B cell (primary cell): ENCODE data around the gene NFIB. TPM values are rescaled to one million over a fixed set of nuclear protein-coding genes. Genes with fewer than 3 reads are reported as not detected.

Source experiments
- ATAC-seq: fragments of 200-7000 bp; cut with Tn5 transposase; one replicate; pipeline ENCODE4 v1.10.0; 2021; ENCODE audit warnings: low read depth, mild to moderate bottlenecking, moderate number of reproducible peaks, moderate library complexity
- CTCF ChIA-PET: fragments of 350-600 bp; sonication (Branson Sonifier 250); formaldehyde crosslinking; loops from one replicate; lab custom pipeline; 2021; ENCODE audit warnings: antibody characterized with exemption, inconsistent platforms; lab: Charles Lee
- POLR2A ChIA-PET: fragments of 350-600 bp; sonication (Branson Sonifier 250); formaldehyde crosslinking; loops from one replicate; lab custom pipeline; 2021; ENCODE audit warnings: antibody characterized with exemption; lab: Charles Lee
- DNase-seq: peaks from one replicate; pipeline ENCODE4 v3.0.0; 2013
- H2AFZ ChIP-seq: 2 replicates; pipeline ENCODE4 v1.6.1; 2012; ENCODE audit warnings: mild to moderate bottlenecking, low read depth, low read length; ENCODE audit not compliant: insufficient read depth, poor library complexity, severe bottlenecking
- H3K27ac ChIP-seq, 2 donors: 1 replicate in 1 of 2; 2 replicates in 1 of 2; pipeline ENCODE4 v1.5.1; 2012 to 2013; ENCODE audit warnings: low read length in 2 of 2, mild to moderate bottlenecking in 2 of 2, moderate library complexity in 1 of 2
- H3K27me3 ChIP-seq, 4 experiments: fragments of 200-600 bp in 1 of 4; sonication (generic) in 1 of 4; replicated peaks in 1 of 4; 1 replicate in 2 of 4; 2 replicates in 2 of 4; pipeline versions ENCODE4 v1.6.1 to v1.7.0; 2013 to 2016; ENCODE audit warnings: low read length in 3 of 4, mild to moderate bottlenecking in 2 of 4, mixed read lengths in 1 of 4, moderate library complexity in 1 of 4; ENCODE audit not compliant: insufficient read depth in 4 of 4, control insufficient read depth in 3 of 4; ENCODE audit errors: control extremely low read depth in 1 of 4
- H3K36me3 ChIP-seq, 2 experiments: replicated peaks in 1 of 2; 1 replicate in 1 of 2; 2 replicates in 1 of 2; pipeline versions ENCODE4 v1.6.1 to v1.7.1; 2013; ENCODE audit warnings: low read length in 1 of 2; ENCODE audit not compliant: insufficient read depth in 2 of 2, control insufficient read depth in 1 of 2; ENCODE audit errors: control extremely low read depth in 1 of 2, extremely low read depth in 1 of 2
- H3K4me1 ChIP-seq, 2 donors: fragments of 200-600 bp in 1 of 2; sonication (generic) in 1 of 2; 1 replicate in 1 of 2; 2 replicates in 1 of 2; pipeline versions ENCODE4 v1.5.1 to v1.6.1; 2013 to 2017; ENCODE audit warnings: low read length in 2 of 2; ENCODE audit not compliant: control insufficient read depth in 2 of 2, insufficient read depth in 2 of 2
- H3K4me2 ChIP-seq: replicated peaks from 2 replicates; pipeline ENCODE3; 2012; ENCODE audit warnings: mild to moderate bottlenecking, low read depth, low read length; ENCODE audit not compliant: poor library complexity, severe bottlenecking
- H3K4me3 ChIP-seq, 5 experiments: fragments of 200-600 bp in 1 of 5; sonication (generic) in 1 of 5; 1 replicate in 3 of 5; 2 replicates in 2 of 5; pipeline versions ENCODE4 v1.5.1 to v1.7.0; 2011 to 2016; ENCODE audit warnings: low read length in 4 of 5, mild to moderate bottlenecking in 4 of 5, low read depth in 2 of 5, control low read depth in 1 of 5, moderate library complexity in 1 of 5; ENCODE audit not compliant: insufficient read depth in 1 of 5; ENCODE audit errors: control extremely low read depth in 1 of 5, extremely low read depth in 1 of 5
- H3K79me2 ChIP-seq: fragments of 200-600 bp; sonication (generic); one replicate; pipeline ENCODE4 v1.6.0; 2016; ENCODE audit warnings: low read length; ENCODE audit not compliant: control insufficient read depth, insufficient read depth
- H3K9ac ChIP-seq: fragments of 200-600 bp; sonication (generic); 2 replicates; pipeline ENCODE4 v1.6.1; 2017; ENCODE audit warnings: mild to moderate bottlenecking, low read length, moderate library complexity
- H3K9me3 ChIP-seq, 3 donors: one replicate each; pipeline versions ENCODE4 v1.6.1 to v1.7.1; 2013; ENCODE audit warnings: low read length in 2 of 3; ENCODE audit not compliant: control insufficient read depth in 2 of 3, insufficient read depth in 1 of 3; ENCODE audit errors: control extremely low read depth in 1 of 3
- H4K20me1 ChIP-seq: 2 replicates; pipeline ENCODE4 v1.6.0; 2012; ENCODE audit warnings: mild to moderate bottlenecking, low read length; ENCODE audit not compliant: insufficient read depth, control insufficient read depth, poor library complexity, severe bottlenecking
- H3K27ac Mint-ChIP-seq: one replicate; pipeline ENCODE4 v1.8.0; 2021; ENCODE audit warnings: mixed read lengths
- H3K27me3 Mint-ChIP-seq: one replicate; pipeline ENCODE4 v1.8.0; 2021; ENCODE audit warnings: mixed read lengths
- H3K4me1 Mint-ChIP-seq: one replicate; pipeline ENCODE4 v1.8.0; 2021; ENCODE audit warnings: mixed read lengths
- H3K4me3 Mint-ChIP-seq: one replicate; pipeline ENCODE4 v1.8.0; 2021; ENCODE audit warnings: mixed read lengths
- H3K9me3 Mint-ChIP-seq: one replicate; pipeline ENCODE4 v1.8.0; 2022; ENCODE audit warnings: mixed read lengths; ENCODE audit not compliant: insufficient read depth
- EZH2 ChIP-seq: IDR thresholded peaks from 2 replicates; pipeline ENCODE4 v1.6.1; 2012; ENCODE audit warnings: borderline replicate concordance, low read depth, mild to moderate bottlenecking, moderate library complexity, low read length; ENCODE audit not compliant: insufficient read depth, poor library complexity, severe bottlenecking
- WGBS: methylation state at CpG from one replicate; pipeline ENCODE4 v1.1.5; 2013; ENCODE audit warnings: missing lambda C conversion rate; ENCODE audit not compliant: insufficient coverage; 5-methylcytosine and 5-hydroxymethylcytosine counted together
- intact Hi-C: fragments of 100-400 bp; cut with micrococcal nuclease; formaldehyde crosslinking; loops from one replicate; pipeline ENCODE4 v1.10.0; 2022
- polyA plus RNA-seq: library from polyadenylated mRNA; depleted of rRNA; stranded (reverse); fragments of >200 nt; gene quantifications from 2 replicates; pipeline ENCODE4 v1.2.3, GENCODE V29; 2012
- total RNA-seq, 2 donors: library from RNA; stranded (reverse); fragments of 120-200 nt in 1 of 2; gene quantifications; 1 replicate in 1 of 2; 2 replicates in 1 of 2; pipeline versions ENCODE4 v1.2.3 to v1.2.4, GENCODE V29; 2013 to 2022
- TF ChIP-seq, protein P1 (sequence below): fragments of 200-600 bp; IDR thresholded peaks from one replicate; pipeline ENCODE4 v1.8.0; 2022; ENCODE audit warnings: antibody characterized with exemption, mild to moderate bottlenecking

Gene NFIB
- total and polyA plus RNA-seq, 2 donors (not counting 1 experiment from before 2014, with no cell fraction given), result not detected

DNA sequence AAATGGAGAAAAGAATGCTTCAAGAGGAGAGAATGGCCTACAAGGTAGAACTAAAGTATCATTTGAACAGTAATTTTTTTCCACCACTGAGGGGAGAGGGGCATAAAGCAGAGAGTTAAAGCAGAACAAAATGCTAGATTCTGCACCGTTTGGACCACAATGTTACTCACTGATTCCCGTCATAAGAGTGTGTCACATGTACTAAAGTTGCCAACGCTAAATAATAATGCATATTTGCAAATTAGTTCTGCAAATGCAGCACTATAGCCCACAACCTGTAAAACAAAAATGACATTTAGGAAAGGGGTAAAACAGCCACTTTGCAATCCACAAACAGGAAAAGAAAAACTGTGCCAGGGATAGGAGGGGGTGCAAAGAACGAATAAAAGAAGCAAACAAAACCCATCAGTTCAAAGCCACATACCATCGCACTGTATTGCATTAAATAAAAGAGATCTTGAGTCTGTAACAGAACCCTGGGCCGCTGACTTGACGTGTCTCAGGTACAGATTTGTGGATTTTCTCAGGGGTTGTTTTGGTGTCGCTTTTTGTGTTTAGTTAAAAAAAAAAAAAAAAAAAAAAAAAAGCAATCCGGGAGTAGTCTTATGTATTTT lies 7.7 kb upstream of the NFIB start:
- DNase-seq, result peak; percentile 5
- no peaks in the 10 kb centered on the region for H3K79me2 ChIP-seq
- TF ChIP-seq, protein P1, sequence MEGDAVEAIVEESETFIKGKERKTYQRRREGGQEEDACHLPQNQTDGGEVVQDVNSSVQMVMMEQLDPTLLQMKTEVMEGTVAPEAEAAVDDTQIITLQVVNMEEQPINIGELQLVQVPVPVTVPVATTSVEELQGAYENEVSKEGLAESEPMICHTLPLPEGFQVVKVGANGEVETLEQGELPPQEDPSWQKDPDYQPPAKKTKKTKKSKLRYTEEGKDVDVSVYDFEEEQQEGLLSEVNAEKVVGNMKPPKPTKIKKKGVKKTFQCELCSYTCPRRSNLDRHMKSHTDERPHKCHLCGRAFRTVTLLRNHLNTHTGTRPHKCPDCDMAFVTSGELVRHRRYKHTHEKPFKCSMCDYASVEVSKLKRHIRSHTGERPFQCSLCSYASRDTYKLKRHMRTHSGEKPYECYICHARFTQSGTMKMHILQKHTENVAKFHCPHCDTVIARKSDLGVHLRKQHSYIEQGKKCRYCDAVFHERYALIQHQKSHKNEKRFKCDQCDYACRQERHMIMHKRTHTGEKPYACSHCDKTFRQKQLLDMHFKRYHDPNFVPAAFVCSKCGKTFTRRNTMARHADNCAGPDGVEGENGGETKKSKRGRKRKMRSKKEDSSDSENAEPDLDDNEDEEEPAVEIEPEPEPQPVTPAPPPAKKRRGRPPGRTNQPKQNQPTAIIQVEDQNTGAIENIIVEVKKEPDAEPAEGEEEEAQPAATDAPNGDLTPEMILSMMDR, result no peak
- TF ChIP-seq EZH2, result no peak
- H3K4me1 ChIP-seq, result peaks cover 7 to 9% of the 10 kb centered on the region in 2 donors
- peaks cover 46% of the 10 kb centered on the region for H3K27me3 Mint-ChIP-seq
- peak overlapping the region in 4 of 5 experiments; percentile 46 to 73 (median 66) for H3K4me3 ChIP-seq
- ChIA-PET CTCF (no interaction called here), POLR2A (no interaction called here)
- H3K27ac ChIP-seq, result no peak overlapping the region
- WGBS, result 18% methylated on average over 5 of the region's 9 CpGs
- intact Hi-C loops, result no loop called here
- ATAC-seq, result no peak
- H2AFZ ChIP-seq, result peak overlapping the region; percentile 88
- H4K20me1 ChIP-seq, result no peaks in the 10 kb centered on the region
- peaks cover 17% of the 10 kb centered on the region for H3K4me1 Mint-ChIP-seq
- H3K4me2 ChIP-seq, result peak overlapping the region; percentile 90
- H3K9ac ChIP-seq, result peak overlapping the region; percentile 77
- no peaks in the 10 kb centered on the region for H3K36me3 ChIP-seq
- H3K4me3 Mint-ChIP-seq, result peak overlapping the region; percentile 94
- no peaks in the 10 kb centered on the region for H3K9me3 Mint-ChIP-seq
- peaks cover 0 to 14% (median 11%) of the 10 kb centered on the region in 4 experiments for H3K27me3 ChIP-seq
- peaks cover 0 to 3% (median 1%) of the 10 kb centered on the region in 3 donors for H3K9me3 ChIP-seq
- no peak overlapping the region for H3K27ac Mint-ChIP-seq
